Measurements from ENCODE around the gene BCL2. TPM values are rescaled to one million over a fixed set of nuclear protein-coding genes. Genes with fewer than 3 reads are reported as not detected.
A peak's percentile ranks its signal among the peaks of the same experiment; 100 is the strongest.

The BCL2 gene
- total RNA-seq, 1 donor from 2014 or later = 2.4 TPM

DNA sequence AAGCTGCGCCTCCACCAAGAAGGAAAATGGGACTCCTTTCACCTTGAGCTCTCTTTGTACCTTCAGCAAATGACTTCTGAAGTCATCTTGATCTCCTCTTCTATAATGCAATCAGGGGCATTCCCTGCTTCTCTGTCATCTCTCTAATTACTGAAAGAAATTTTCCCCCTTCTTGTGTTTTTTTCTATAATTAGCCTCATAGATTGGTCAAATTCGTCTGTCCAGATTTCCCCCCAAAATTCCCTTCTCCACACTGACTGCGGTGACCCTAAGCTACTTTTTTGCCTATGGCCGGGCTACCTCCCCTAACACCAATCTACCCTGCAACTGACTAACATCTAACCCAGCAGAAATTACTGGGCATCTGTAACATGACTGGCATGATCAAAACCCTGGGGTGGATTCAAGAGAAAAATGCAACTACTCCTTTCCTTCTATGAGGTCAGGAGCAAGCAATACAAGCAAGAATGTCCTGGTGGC lies 168.6 kb downstream of the BCL2 start:
- H3K27me3 ChIP-seq (ENCODE audit: control insufficient read depth, insufficient read depth, low read length) = no peaks in the 10 kb centered on the region
- no peak overlapping the region for H3K4me3 ChIP-seq (ENCODE audit: low read depth, low read length)
- DNase-seq (ENCODE audit: low read depth) (no peak), FAIRE-seq (no peak)
- TF ChIP-seq, protein P1, sequence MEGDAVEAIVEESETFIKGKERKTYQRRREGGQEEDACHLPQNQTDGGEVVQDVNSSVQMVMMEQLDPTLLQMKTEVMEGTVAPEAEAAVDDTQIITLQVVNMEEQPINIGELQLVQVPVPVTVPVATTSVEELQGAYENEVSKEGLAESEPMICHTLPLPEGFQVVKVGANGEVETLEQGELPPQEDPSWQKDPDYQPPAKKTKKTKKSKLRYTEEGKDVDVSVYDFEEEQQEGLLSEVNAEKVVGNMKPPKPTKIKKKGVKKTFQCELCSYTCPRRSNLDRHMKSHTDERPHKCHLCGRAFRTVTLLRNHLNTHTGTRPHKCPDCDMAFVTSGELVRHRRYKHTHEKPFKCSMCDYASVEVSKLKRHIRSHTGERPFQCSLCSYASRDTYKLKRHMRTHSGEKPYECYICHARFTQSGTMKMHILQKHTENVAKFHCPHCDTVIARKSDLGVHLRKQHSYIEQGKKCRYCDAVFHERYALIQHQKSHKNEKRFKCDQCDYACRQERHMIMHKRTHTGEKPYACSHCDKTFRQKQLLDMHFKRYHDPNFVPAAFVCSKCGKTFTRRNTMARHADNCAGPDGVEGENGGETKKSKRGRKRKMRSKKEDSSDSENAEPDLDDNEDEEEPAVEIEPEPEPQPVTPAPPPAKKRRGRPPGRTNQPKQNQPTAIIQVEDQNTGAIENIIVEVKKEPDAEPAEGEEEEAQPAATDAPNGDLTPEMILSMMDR (IDR thresholded peaks at IDR 0.05; ENCODE audit: insufficient read depth, low read length, severe bottlenecking) = no peak
- no peaks in the 10 kb centered on the region for H3K36me3 ChIP-seq (ENCODE audit: control insufficient read depth, insufficient read depth, low read length)

DNA sequence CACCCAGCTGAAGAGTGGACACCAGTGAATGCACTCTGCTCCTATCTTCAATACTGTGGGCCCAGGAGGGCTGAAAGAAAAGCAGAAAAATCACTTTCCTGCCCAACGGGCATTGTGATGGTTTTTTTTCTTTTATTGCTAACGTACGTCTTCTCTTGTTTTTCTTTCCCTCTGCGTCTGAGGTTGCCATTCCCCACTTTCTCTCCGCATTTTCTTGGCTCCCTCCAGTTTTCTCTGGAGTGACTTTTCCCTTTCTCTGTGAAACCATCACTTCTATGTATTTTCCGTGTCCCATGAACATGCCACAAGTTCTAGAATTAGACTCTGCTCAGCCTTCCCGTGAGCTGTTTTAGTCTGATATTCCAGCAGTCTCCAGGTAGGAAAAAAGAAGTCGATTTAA lies 169.2 kb downstream of the BCL2 start:
- H3K36me3 ChIP-seq (ENCODE audit: control insufficient read depth, insufficient read depth, low read length) = no peaks in the 10 kb centered on the region
- TF ChIP-seq, protein P1 (IDR thresholded peaks at IDR 0.05; ENCODE audit: insufficient read depth, low read length, severe bottlenecking) = no peak
- DNase-seq (ENCODE audit: low read depth) = no peak
- H3K4me3 ChIP-seq (ENCODE audit: low read depth, low read length) = no peak overlapping the region
- H3K27me3 ChIP-seq (ENCODE audit: control insufficient read depth, insufficient read depth, low read length) = peaks cover 2% of the 10 kb centered on the region
- FAIRE-seq = no peak

DNA sequence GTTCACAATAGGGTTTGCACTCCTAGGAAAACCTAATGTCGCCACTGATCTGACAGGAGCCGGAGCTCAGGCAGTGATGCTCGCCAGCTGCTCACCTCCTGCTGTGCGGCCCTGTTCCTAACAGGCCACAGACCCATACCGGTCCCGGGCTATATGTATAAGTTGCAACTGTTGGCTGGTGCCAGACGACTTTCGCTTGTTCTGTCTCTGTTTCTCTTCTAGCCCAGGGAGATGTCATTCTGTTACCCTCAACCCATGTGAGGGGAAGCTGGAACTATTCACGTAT lies 170.3 kb downstream of the BCL2 start:
- no peak overlapping the region for H3K4me3 ChIP-seq (ENCODE audit: low read depth, low read length)
- no peaks in the 10 kb centered on the region for H3K36me3 ChIP-seq (ENCODE audit: control insufficient read depth, insufficient read depth, low read length)
- FAIRE-seq (no peak), DNase-seq (ENCODE audit: low read depth) (no peak)
- H3K27me3 ChIP-seq (ENCODE audit: control insufficient read depth, insufficient read depth, low read length) = peaks cover 2% of the 10 kb centered on the region
- TF ChIP-seq, protein P1 (IDR thresholded peaks at IDR 0.05; ENCODE audit: insufficient read depth, low read length, severe bottlenecking) = no peak

DNA sequence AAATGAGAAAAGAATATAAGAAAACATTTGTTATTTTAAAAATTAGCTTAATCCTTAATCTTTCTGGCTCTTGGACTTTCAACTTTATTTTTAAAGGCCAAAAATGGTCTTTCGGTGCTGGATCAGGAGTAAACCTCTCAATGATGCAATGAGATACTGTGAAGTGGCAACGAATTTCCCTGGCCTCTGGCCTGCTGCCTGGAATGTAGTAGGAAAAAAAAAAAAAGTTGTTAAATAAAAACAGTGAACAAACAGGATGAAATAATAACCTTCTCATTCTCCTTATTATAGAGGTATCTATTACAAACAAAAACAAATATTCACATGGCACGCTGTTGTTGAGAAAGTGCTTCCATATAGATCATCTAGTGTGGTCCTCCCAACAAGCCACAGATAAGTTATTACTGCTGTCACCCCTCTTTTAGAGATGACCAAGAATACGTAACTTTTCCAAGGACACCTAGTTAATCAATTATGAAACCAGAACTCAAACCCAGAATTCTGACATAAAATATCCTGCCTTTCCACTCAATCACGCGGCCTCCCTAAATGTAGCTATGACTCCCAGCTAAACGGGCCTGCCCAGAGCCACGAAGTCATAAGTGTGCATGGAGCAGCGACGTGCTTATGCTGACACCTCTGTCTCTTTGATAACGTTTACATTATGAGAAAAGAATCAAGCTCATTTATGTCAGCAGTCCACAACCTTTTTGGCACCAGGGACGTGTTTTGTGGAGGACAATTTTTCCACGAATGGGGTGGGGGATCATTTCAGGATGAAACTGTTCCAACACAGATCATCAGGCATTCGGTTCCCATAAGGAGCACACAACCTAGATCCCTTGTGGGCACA lies 170.9 kb downstream of the BCL2 start:
- TF ChIP-seq, protein P1 (IDR thresholded peaks at IDR 0.05; ENCODE audit: insufficient read depth, low read length, severe bottlenecking) = no peak
- Histone ChIP-seq H3K27me3 (ENCODE audit: control insufficient read depth, insufficient read depth, low read length) (peaks cover 2% of the 10 kb centered on the region), H3K4me3 (ENCODE audit: low read depth, low read length) (no peak overlapping the region), H3K36me3 (ENCODE audit: control insufficient read depth, insufficient read depth, low read length) (no peaks in the 10 kb centered on the region)
- FAIRE-seq = no peak
- DNase-seq (ENCODE audit: low read depth) = peak; percentile 28

DNA sequence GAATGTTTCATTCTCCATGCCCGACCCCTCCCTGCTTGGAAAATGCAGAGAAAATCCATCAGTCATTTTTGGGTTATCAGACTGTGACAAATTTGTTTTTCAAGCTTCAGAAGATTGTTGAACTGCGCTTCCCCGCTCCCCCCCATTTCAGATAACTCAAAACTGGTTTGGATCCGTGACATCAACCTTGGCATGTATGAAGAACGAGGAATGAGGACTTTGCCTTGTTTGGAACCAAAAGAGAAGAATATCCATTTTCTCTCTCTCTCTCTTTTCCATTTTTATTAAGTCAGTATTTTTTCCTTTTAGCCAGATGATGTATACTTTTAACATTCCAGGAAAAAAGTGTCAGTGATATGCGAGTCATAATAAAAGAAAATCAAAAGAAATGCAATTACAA lies 171.6 kb downstream of the BCL2 start:
- no peak for FAIRE-seq
- peaks cover 2% of the 10 kb centered on the region for H3K27me3 ChIP-seq (ENCODE audit: control insufficient read depth, insufficient read depth, low read length)
- TF ChIP-seq, protein P1 (IDR thresholded peaks at IDR 0.05; ENCODE audit: insufficient read depth, low read length, severe bottlenecking) = no peak
- no peak for DNase-seq (ENCODE audit: low read depth)
- no peak overlapping the region for H3K4me3 ChIP-seq (ENCODE audit: low read depth, low read length)
- H3K36me3 ChIP-seq (ENCODE audit: control insufficient read depth, insufficient read depth, low read length) = no peaks in the 10 kb centered on the region

Measured in bronchial epithelial cell (primary cell).